ENCODE measurements around the gene PROSER2.

GRCh38 chr10:11907914-11908313, 84.8 kb downstream of the PROSER2 start:
- TF ChIP-seq CTCF (IDR thresholded peaks at IDR 0.05) (no peak), POLR2A (IDR thresholded peaks at IDR 0.05) (no peak)

Data from Peyer's patch (tissue), 4 donors.